H1 (cell line): Measurements from ENCODE around the gene COMT. TPM values are rescaled to one million over a fixed set of nuclear protein-coding genes. Genes with fewer than 3 reads are reported as not detected.

Source experiments
- CTCF ChIA-PET: fragments of 300-600 bp; sonication (Branson Sonifier 250); formaldehyde crosslinking; loops from one replicate; lab custom pipeline; 2021; ENCODE audit not compliant: partially characterized antibody; lab: Charles Lee
- POLR2A ChIA-PET: fragments of 300-600 bp; sonication (Branson Sonifier 250); formaldehyde crosslinking; loops from one replicate; lab custom pipeline; 2021; ENCODE audit warnings: inconsistent platforms; ENCODE audit not compliant: partially characterized antibody; lab: Charles Lee
- DNase-seq, 2 experiments: peaks; one replicate each; pipeline versions ENCODE4 v3.0.0 to v3.0.0-alpha.2; 2010 to 2022; ENCODE audit warnings: low spot score in 2 of 2, low read depth in 1 of 2, mixed read lengths in 1 of 2
- FAIRE-seq: peaks from 2 replicates; lab custom pipeline; 2011; peaks lifted over from hg19 to GRCh38; lab: Jason Lieb, UNC
- H2AFZ ChIP-seq: 2 replicates; pipeline ENCODE4 v1.8.1; 2012; ENCODE audit warnings: low read length, inconsistent platforms
- H2AK5ac ChIP-seq: 2 replicates; pipeline ENCODE4 v1.6.1; 2013; ENCODE audit warnings: low read depth, low read length
- H2BK120ac ChIP-seq: replicated peaks from 2 replicates; pipeline ENCODE3; 2013; ENCODE audit warnings: low read depth, low read length, inconsistent platforms
- H2BK12ac ChIP-seq: 2 replicates; pipeline ENCODE4 v1.6.1; 2013; ENCODE audit warnings: low read depth, low read length
- H2BK15ac ChIP-seq: 2 replicates; pipeline ENCODE4 v1.6.1; 2013; ENCODE audit warnings: low read length
- H2BK20ac ChIP-seq: 2 replicates; pipeline ENCODE4 v1.6.1; 2013; ENCODE audit warnings: low read length
- H2BK5ac ChIP-seq: 2 replicates; pipeline ENCODE4 v1.6.1; 2013; ENCODE audit warnings: low read depth, low read length
- H3K14ac ChIP-seq: 2 replicates; pipeline ENCODE4 v1.6.1; 2013; ENCODE audit warnings: inconsistent platforms; ENCODE audit not compliant: insufficient read length
- H3K18ac ChIP-seq: 2 replicates; pipeline ENCODE4 v1.6.1; 2013; ENCODE audit warnings: low read length; ENCODE audit errors: extremely low read depth
- H3K23ac ChIP-seq: 2 replicates; pipeline ENCODE4 v1.6.1; 2013; ENCODE audit warnings: inconsistent platforms; ENCODE audit not compliant: insufficient read length
- H3K23me2 ChIP-seq: 2 replicates; pipeline ENCODE4 v1.6.1; 2013; ENCODE audit warnings: low read depth, low read length
- H3K27ac ChIP-seq: 2 replicates; pipeline ENCODE4 v1.6.1; 2011; ENCODE audit warnings: low read depth, low read length, inconsistent platforms
- H3K27me3 ChIP-seq, 4 experiments: replicated peaks in 1 of 4; 1 replicate in 1 of 4; 2 replicates in 3 of 4; pipeline versions ENCODE4 v1.6.1 to v1.8.1; 2011 to 2013; ENCODE audit warnings: low read length in 3 of 4, mild to moderate bottlenecking in 3 of 4, inconsistent platforms in 2 of 4, mixed read lengths in 2 of 4, moderate library complexity in 1 of 4; ENCODE audit not compliant: control insufficient read depth in 3 of 4, insufficient read depth in 3 of 4; ENCODE audit errors: extremely low read depth in 1 of 4
- H3K36me3 ChIP-seq, 4 experiments: 2 replicates each; pipeline versions ENCODE4 v1.6.1 to v1.8.1; 2011 to 2013; ENCODE audit warnings: mild to moderate bottlenecking in 4 of 4, low read length in 3 of 4, moderate library complexity in 2 of 4, control low read depth in 1 of 4, inconsistent platforms in 1 of 4; ENCODE audit not compliant: insufficient read depth in 4 of 4, control insufficient read depth in 2 of 4
- H3K4ac ChIP-seq: replicated peaks from 2 replicates; pipeline ENCODE3; 2013; ENCODE audit warnings: low read length, low read depth, mixed read lengths, inconsistent platforms; ENCODE audit not compliant: insufficient read length
- H3K4me1 ChIP-seq, 4 experiments: replicated peaks in 1 of 4; 1 replicate in 1 of 4; 2 replicates in 3 of 4; pipeline versions ENCODE4 v1.6.1 to v1.8.1; 2011 to 2013; ENCODE audit warnings: low read length in 3 of 4, inconsistent platforms in 2 of 4, mixed read lengths in 1 of 4; ENCODE audit not compliant: insufficient read depth in 4 of 4, control insufficient read depth in 3 of 4
- H3K4me2 ChIP-seq, 2 experiments: 2 replicates each; pipeline versions ENCODE4 v1.6.1 to v1.8.1; 2011 to 2013; ENCODE audit warnings: low read depth in 2 of 2, low read length in 2 of 2, control low read depth in 1 of 2, inconsistent platforms in 1 of 2, mild to moderate bottlenecking in 1 of 2; ENCODE audit not compliant: insufficient read depth in 1 of 2
- H3K4me3 ChIP-seq, 4 experiments: fragments of 200-600, 300-600 bp in 1 of 4; sonication (generic), shearing (Covaris generic), sonication (Bioruptor Twin) in 1 of 4; 2 replicates each; pipeline versions ENCODE4 v1.5.1 to v1.8.1; 2011 to 2016; ENCODE audit warnings: low read length in 4 of 4, low read depth in 3 of 4, control low read depth in 2 of 4, inconsistent platforms in 2 of 4, mild to moderate bottlenecking in 2 of 4, mixed read lengths in 1 of 4, moderate library complexity in 1 of 4; ENCODE audit not compliant: insufficient read depth in 2 of 4; ENCODE audit errors: extremely low read depth in 1 of 4
- H3K56ac ChIP-seq: replicated peaks from 2 replicates; pipeline ENCODE3; 2013; ENCODE audit warnings: low read depth, mild to moderate bottlenecking, mixed read lengths, low read length, inconsistent platforms; ENCODE audit not compliant: insufficient read length
- H3K79me1 ChIP-seq: 2 replicates; pipeline ENCODE4 v1.6.1; 2013; ENCODE audit warnings: low read depth, low read length, control low read depth
- H3K79me2 ChIP-seq, 2 experiments: 2 replicates each; pipeline versions ENCODE4 v1.6.1 to v1.8.1; 2012 to 2013; ENCODE audit warnings: low read length in 2 of 2, mild to moderate bottlenecking in 2 of 2, inconsistent platforms in 1 of 2; ENCODE audit not compliant: insufficient read depth in 2 of 2, control insufficient read depth in 1 of 2
- H3K9ac ChIP-seq, 4 experiments: replicated peaks in 1 of 4; 1 replicate in 1 of 4; 2 replicates in 3 of 4; pipeline versions ENCODE4 v1.6.1 to v1.8.1; 2011 to 2013; ENCODE audit warnings: low read depth in 3 of 4, low read length in 3 of 4, control low read depth in 2 of 4, mild to moderate bottlenecking in 2 of 4, moderate library complexity in 2 of 4, inconsistent platforms in 1 of 4; ENCODE audit errors: extremely low read depth in 1 of 4
- H3K9me3 ChIP-seq, 2 experiments: 2 replicates each; pipeline versions ENCODE4 v1.6.1 to v1.8.1; 2012 to 2013; ENCODE audit warnings: mild to moderate bottlenecking in 2 of 2, moderate library complexity in 2 of 2, control low read depth in 1 of 2, inconsistent platforms in 1 of 2, low read depth in 1 of 2, low read length in 1 of 2, mixed read lengths in 1 of 2; ENCODE audit not compliant: insufficient read depth in 2 of 2
- H4K20me1 ChIP-seq, 2 experiments: replicated peaks in 1 of 2; 2 replicates each; pipeline versions ENCODE3 to v1.8.1; 2011 to 2013; ENCODE audit warnings: inconsistent platforms in 2 of 2, low read length in 2 of 2, mild to moderate bottlenecking in 1 of 2; ENCODE audit not compliant: insufficient read depth in 2 of 2, control insufficient read depth in 1 of 2
- H4K5ac ChIP-seq: 2 replicates; pipeline ENCODE4 v1.6.1; 2013; ENCODE audit warnings: low read length, low read depth, mixed read lengths, inconsistent platforms; ENCODE audit not compliant: insufficient read length
- H4K8ac ChIP-seq: 2 replicates; pipeline ENCODE4 v1.8.0; 2013; ENCODE audit warnings: mild to moderate bottlenecking, moderate library complexity, low read length, inconsistent platforms; ENCODE audit not compliant: insufficient read depth; ENCODE audit errors: extremely low read depth
- H4K91ac ChIP-seq: replicated peaks from 2 replicates; pipeline ENCODE3; 2013; ENCODE audit warnings: low read length, mixed read lengths, inconsistent platforms; ENCODE audit not compliant: insufficient read length
- BACH1 ChIP-seq: IDR thresholded peaks from 2 replicates; pipeline ENCODE4 v1.6.1; 2012; ENCODE audit warnings: low read length, improper control_type of control experiment
- CHD1 ChIP-seq: IDR thresholded peaks from 2 replicates; pipeline ENCODE4 v1.6.1; 2012; ENCODE audit warnings: low read depth, low read length, improper control_type of control experiment
- EZH2 ChIP-seq: fragments of 200-600 bp; sonication (generic); IDR thresholded peaks from 2 replicates; pipeline ENCODE4 v1.7.1; 2012; ENCODE audit warnings: low read depth, mild to moderate bottlenecking, moderate library complexity, low read length, inconsistent platforms; ENCODE audit not compliant: severe bottlenecking
- FOSL1 ChIP-seq: IDR thresholded peaks from 2 replicates; pipeline ENCODE4 v1.6.1; 2011; ENCODE audit warnings: mild to moderate bottlenecking, low read depth, low read length, moderate library complexity; ENCODE audit not compliant: insufficient read depth
- SP1 ChIP-seq: IDR thresholded peaks from 2 replicates; pipeline ENCODE4 v1.6.1; 2011; ENCODE audit warnings: low read depth, low read length
- TEAD4 ChIP-seq: IDR thresholded peaks from 2 replicates; pipeline ENCODE4 v1.6.1; 2012; ENCODE audit warnings: low read depth, low read length, inconsistent platforms, mixed read lengths
- WGBS, 2 experiments: shearing (Covaris generic) in 1 of 2; methylation state at CpG; one replicate each; pipeline versions ENCODE4 v1.1.6 to v1.1.7; 2013 to 2015; ENCODE audit warnings: low lambda C conversion rate in 2 of 2, mixed read lengths in 2 of 2, inconsistent platforms in 1 of 2, low coverage in 1 of 2, missing lambda C conversion rate in 1 of 2; ENCODE audit not compliant: insufficient replicate concordance in 2 of 2, insufficient coverage in 1 of 2, insufficient read length in 1 of 2; ENCODE audit errors: extremely low coverage in 1 of 2, missing lambda C conversion rate in 1 of 2; 5-methylcytosine and 5-hydroxymethylcytosine counted together
- polyA plus RNA-seq, 7 experiments: library from polyadenylated mRNA; depleted of rRNA in 3 of 7; stranded (reverse) in 5 of 7; unstranded in 2 of 7; fragments of >200 nt in 5 of 7; fragments of 200-250 nt in 2 of 7; gene quantifications; 1 replicate in 5 of 7; 2 replicates in 1 of 7; 4 replicates in 1 of 7; pipeline versions ENCODE4 v1.2.1 to v1.2.3, GENCODE V29; 2011 to 2013; ENCODE audit warnings: missing spikeins in 2 of 7, mixed read lengths in 2 of 7
- total RNA-seq: library from RNA; stranded (reverse); fragmentation: NEBNext Ultra II Directional; extraction: Animal tissue kit (Norgen Biotek cat#: 25700); gene quantifications from 2 replicates; pipeline ENCODE4 v1.2.1, GENCODE V29; 2021

Gene COMT
- total and polyA plus RNA-seq, 2 of the 8 experiments (the other 6 are each of a cell fraction or from before 2014, with no cell fraction given), result 15.2 to 33.7 TPM

GRCh38 chr22:19962909-19963806, 21.6 kb downstream of the COMT start:
- Histone ChIP-seq H3K27ac (0 out of 2 replicates have a peak overlapping the region, but pooled peaks have one; percentile 14), H4K5ac (peak overlapping the region; percentile 57), H3K27me3 (no peaks in the 10 kb centered on the region), H3K56ac (no peak overlapping the region), H2BK12ac (peak overlapping the region; percentile 68; the same call in 1 of the 2 replicates), H3K14ac (no peak overlapping the region), H3K79me1 (no peaks in the 10 kb centered on the region), H3K23me2 (peaks cover 5% of the 10 kb centered on the region), H3K79me2 (no peaks in the 10 kb centered on the region), H4K91ac (peak overlapping the region; percentile 72), H3K9me3 (no peaks in the 10 kb centered on the region), H2BK20ac (no peak overlapping the region), H2AFZ (no peak overlapping the region), H2BK5ac (peak overlapping the region; percentile 40; the same call in 1 of the 2 replicates), H3K36me3 (no peaks in the 10 kb centered on the region; a peak in 1 of 8 replicates), H3K4me1 (peaks cover 0 to 23% (median 18%) of the 10 kb centered on the region in 4 experiments; a peak in 6 of 7 replicates), H2BK120ac (no peak overlapping the region), H2AK5ac (no peak overlapping the region), H4K20me1 (peaks cover 0 to 2% of the 10 kb centered on the region in 2 experiments), H3K4ac (no peak overlapping the region), H3K23ac (no peak overlapping the region), H3K4me2 (peak overlapping the region; percentile 59 to 62), H3K18ac (peak overlapping the region; percentile 20), H3K4me3 (peak overlapping the region in 3 of 4 experiments; percentile 18 to 32 (median 26); a peak in 4 of 8 replicates), H3K9ac (peak overlapping the region in 1 of 4 experiments; percentile 13; a peak in 3 of 7 replicates), H4K8ac (no peak overlapping the region; the same call in 1 of the 2 replicates), H2BK15ac (peak overlapping the region; percentile 40; the same call in 1 of the 2 replicates)
- ChIA-PET CTCF (interaction anchor here (0.5 to 16.2 kb wide), 14 partner anchors 9 to 535 kb away, joined by 3 to 369 read pairs (median 4); no protein-coding TSS in a partner anchor), POLR2A (interaction anchor here (0.7 to 1.7 kb wide), 5 partner anchors 8 to 150 kb away, joined by 3 to 6 read pairs (median 3); no protein-coding TSS in a partner anchor)
- DNase-seq (peak in 1 of 2 experiments; percentile 74), FAIRE-seq (no peak)
- 61% methylated on average over 25 of the region's 30 CpGs; no CpG with 5 or more reads in 1 of the 2 experiments for WGBS, 2 experiments
- TF ChIP-seq CHD1 (no peak), SP1 (peak; percentile 50; the same call in 1 of the 2 replicates), EZH2 (no peak), TEAD4 (no peak), BACH1 (no peak), FOSL1 (no peak)
